ENCODE measurements around the gene MASP1.

Gene MASP1

DNA sequence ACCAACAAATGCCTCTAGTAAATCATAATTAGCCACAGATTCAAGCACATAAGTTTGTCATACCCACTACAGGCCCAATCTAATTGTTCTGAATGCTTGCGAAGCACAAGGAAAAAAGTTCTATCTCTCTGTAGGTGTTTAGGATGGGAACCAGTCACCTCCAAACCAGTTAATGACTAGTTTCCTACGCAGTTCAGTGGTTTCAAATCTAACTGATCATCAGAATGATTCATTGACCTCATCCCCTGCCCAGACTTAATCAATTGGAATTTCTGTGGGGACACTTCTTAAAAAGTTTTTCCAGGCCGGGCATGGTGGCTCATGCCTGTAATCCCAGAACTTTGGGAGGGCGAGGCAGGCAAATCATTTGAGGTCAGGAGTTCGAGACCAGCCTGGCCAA lies 24.3 kb upstream of the MASP1 start:
- no peaks in the 10 kb centered on the region for H3K36me3 ChIP-seq (ENCODE audit: control insufficient read depth, insufficient read depth, low read length)
- no peak overlapping the region for H3K4me3 ChIP-seq (ENCODE audit: low read depth, low read length)
- no peaks in the 10 kb centered on the region for H3K4me1 ChIP-seq (ENCODE audit: control insufficient read depth, insufficient read depth, low read length)
- H3K9me3 ChIP-seq (ENCODE audit: control insufficient read depth, insufficient read depth, low read length): no peaks in the 10 kb centered on the region
- no peak overlapping the region for H3K9ac ChIP-seq (ENCODE audit: low read depth, low read length)
- H3K27me3 ChIP-seq (ENCODE audit: control insufficient read depth, insufficient read depth, low read length): peaks cover 2% of the 10 kb centered on the region

DNA sequence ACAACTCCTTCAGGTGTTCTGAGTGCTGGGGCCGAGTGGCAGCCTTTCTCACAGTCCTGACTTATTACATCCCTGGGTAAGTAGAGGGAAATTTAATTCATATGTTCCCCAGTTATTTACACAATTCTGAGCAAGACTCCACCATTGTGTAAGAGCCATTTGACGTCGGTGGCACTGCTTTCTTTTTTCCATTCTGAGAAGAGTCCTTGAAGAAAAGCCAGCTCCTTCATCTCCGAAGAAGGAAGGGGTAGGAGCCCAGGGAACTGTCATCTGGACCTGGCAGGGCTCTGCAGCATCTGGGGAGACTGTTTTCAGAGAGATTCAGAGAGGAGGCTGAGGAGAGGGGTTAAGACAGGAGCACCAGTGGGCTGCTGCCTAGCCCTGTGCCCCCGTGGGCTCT lies 22.6 kb upstream of the MASP1 start:
- Histone ChIP-seq H3K9ac (ENCODE audit: low read depth, low read length) (no peak overlapping the region), H3K27me3 (ENCODE audit: control insufficient read depth, insufficient read depth, low read length) (peaks cover 2% of the 10 kb centered on the region), H3K36me3 (ENCODE audit: control insufficient read depth, insufficient read depth, low read length) (no peaks in the 10 kb centered on the region), H3K4me1 (ENCODE audit: control insufficient read depth, insufficient read depth, low read length) (no peaks in the 10 kb centered on the region), H3K4me3 (ENCODE audit: low read depth, low read length) (no peak overlapping the region), H3K9me3 (ENCODE audit: control insufficient read depth, insufficient read depth, low read length) (no peaks in the 10 kb centered on the region)

DNA sequence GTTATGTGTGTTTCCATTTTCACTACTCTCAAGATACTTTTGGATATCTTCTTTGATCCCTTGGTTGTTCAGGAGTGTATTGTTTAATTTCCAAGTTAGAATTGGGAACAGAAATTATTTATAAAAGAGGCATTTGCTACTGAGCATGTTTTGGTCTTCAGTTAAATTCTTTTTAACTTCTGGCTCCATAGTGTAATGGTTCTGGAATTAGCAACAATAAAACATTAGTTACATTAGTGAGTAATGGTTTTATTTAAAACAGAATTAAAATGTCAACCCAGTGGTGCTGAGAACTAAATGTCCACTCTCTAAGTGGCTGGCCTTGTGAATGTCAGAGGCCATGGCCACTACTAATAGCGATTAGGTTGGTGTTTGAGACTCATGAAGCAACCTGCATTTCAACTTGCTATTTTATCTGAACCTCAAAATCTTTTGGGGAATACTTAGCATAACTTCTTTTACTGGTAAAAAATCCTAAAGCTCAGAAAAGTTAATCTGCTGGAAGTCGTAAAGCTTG lies 19.5 kb upstream of the MASP1 start:
- no peaks in the 10 kb centered on the region for H3K4me1 ChIP-seq (ENCODE audit: control insufficient read depth, insufficient read depth, low read length)
- no peaks in the 10 kb centered on the region for H3K36me3 ChIP-seq (ENCODE audit: control insufficient read depth, insufficient read depth, low read length)
- peaks cover 2% of the 10 kb centered on the region for H3K27me3 ChIP-seq (ENCODE audit: control insufficient read depth, insufficient read depth, low read length)
- no peak overlapping the region for H3K4me3 ChIP-seq (ENCODE audit: low read depth, low read length)
- H3K9me3 ChIP-seq (ENCODE audit: control insufficient read depth, insufficient read depth, low read length): no peaks in the 10 kb centered on the region
- no peak overlapping the region for H3K9ac ChIP-seq (ENCODE audit: low read depth, low read length)

DNA sequence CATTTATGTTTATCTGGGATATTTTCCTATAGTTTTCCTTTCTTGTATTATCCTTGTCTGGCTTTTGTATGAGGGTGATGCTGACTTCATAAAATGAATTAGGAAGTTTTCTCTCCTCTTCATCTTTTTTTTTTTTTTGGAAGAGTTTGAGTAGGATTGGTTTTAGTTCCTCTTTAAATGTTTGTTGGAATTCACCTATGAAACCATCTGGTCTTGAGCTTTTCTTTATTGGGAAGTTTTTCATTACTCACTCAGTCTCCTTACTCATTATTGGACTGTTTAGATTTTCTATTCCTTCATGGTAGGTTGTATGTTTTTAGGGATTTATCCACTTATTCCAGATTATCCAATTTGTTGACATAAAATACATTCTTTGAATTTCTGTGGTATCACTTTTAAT lies 18.7 kb upstream of the MASP1 start:
- Histone ChIP-seq H3K4me3 (ENCODE audit: low read depth, low read length) (no peak overlapping the region), H3K27me3 (ENCODE audit: control insufficient read depth, insufficient read depth, low read length) (peaks cover 2% of the 10 kb centered on the region), H3K4me1 (ENCODE audit: control insufficient read depth, insufficient read depth, low read length) (no peaks in the 10 kb centered on the region), H3K9ac (ENCODE audit: low read depth, low read length) (no peak overlapping the region), H3K9me3 (ENCODE audit: control insufficient read depth, insufficient read depth, low read length) (no peaks in the 10 kb centered on the region), H3K36me3 (ENCODE audit: control insufficient read depth, insufficient read depth, low read length) (no peaks in the 10 kb centered on the region)

DNA sequence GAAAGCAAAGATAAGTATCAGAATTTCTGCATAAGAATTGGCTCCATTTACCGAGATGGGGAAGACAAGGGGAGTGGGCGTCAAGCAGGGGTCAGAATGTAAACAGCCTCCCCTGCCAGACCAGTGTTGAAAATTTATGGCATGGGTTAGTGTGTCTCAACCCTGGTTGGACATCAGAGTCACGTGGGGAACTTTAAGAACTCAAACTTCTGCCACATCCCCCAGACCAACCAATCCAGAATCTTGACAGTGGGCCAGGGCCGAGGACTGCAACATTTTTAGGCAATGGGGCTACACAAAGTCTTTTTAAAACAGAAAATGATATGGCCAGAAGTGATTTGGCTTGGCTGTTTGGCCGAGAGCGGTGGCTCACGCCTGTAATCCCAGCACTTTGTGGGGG lies 14.3 kb upstream of the MASP1 start:
- Histone ChIP-seq H3K4me3 (ENCODE audit: low read depth, low read length) (no peak overlapping the region), H3K27me3 (ENCODE audit: control insufficient read depth, insufficient read depth, low read length) (no peaks in the 10 kb centered on the region), H3K4me1 (ENCODE audit: control insufficient read depth, insufficient read depth, low read length) (no peaks in the 10 kb centered on the region), H3K9me3 (ENCODE audit: control insufficient read depth, insufficient read depth, low read length) (no peaks in the 10 kb centered on the region), H3K36me3 (ENCODE audit: control insufficient read depth, insufficient read depth, low read length) (no peaks in the 10 kb centered on the region), H3K9ac (ENCODE audit: low read depth, low read length) (no peak overlapping the region)

DNA sequence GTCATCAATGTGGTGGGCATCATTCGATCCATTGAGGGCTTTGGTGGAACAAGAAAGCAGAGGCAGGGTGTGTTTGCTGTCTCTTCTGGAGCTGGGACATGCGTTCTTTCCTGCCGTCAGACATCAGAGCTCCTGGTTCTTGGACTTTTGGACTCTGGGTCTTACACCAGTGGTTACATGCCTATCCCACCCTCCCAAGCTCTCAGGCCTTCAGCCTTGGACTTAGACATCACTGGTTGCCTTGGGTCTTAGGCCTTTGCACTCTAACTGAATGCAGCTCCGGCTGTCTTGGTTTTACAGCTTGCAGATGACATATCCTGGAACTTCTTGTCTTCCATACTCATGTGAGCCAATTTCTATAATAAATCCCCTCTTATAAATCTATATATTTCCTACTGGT lies 8.1 kb upstream of the MASP1 start:
- H3K4me3 ChIP-seq (ENCODE audit: low read depth, low read length): no peak overlapping the region
- no peaks in the 10 kb centered on the region for H3K36me3 ChIP-seq (ENCODE audit: control insufficient read depth, insufficient read depth, low read length)
- no peak overlapping the region for H3K9ac ChIP-seq (ENCODE audit: low read depth, low read length)
- H3K9me3 ChIP-seq (ENCODE audit: control insufficient read depth, insufficient read depth, low read length): no peaks in the 10 kb centered on the region
- no peaks in the 10 kb centered on the region for H3K27me3 ChIP-seq (ENCODE audit: control insufficient read depth, insufficient read depth, low read length)
- no peaks in the 10 kb centered on the region for H3K4me1 ChIP-seq (ENCODE audit: control insufficient read depth, insufficient read depth, low read length)

DNA sequence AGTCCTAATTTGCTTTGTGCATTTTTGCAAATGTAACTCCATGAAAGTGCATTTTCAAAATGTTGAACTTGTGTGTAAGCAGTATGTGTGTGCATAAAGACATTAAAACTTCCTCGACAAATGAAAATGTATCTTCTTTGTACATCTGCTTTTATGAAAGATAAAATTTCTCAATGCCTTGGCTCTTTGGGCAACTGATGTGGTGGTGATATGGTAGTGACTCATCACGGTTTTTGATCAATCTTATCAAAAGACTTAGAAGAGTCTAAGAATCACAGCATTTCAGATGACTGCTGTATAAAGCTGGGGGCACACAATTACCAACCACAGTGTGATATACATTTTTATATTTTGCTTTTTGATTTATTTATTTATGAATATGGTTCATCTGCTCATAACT lies 5.4 kb upstream of the MASP1 start:
- H3K9me3 ChIP-seq (ENCODE audit: control insufficient read depth, insufficient read depth, low read length): no peaks in the 10 kb centered on the region
- no peak overlapping the region for H3K9ac ChIP-seq (ENCODE audit: low read depth, low read length)
- H3K36me3 ChIP-seq (ENCODE audit: control insufficient read depth, insufficient read depth, low read length): no peaks in the 10 kb centered on the region
- H3K27me3 ChIP-seq (ENCODE audit: control insufficient read depth, insufficient read depth, low read length): no peaks in the 10 kb centered on the region
- H3K4me3 ChIP-seq (ENCODE audit: low read depth, low read length): no peak overlapping the region
- peaks cover 5% of the 10 kb centered on the region for H3K4me1 ChIP-seq (ENCODE audit: control insufficient read depth, insufficient read depth, low read length)

DNA sequence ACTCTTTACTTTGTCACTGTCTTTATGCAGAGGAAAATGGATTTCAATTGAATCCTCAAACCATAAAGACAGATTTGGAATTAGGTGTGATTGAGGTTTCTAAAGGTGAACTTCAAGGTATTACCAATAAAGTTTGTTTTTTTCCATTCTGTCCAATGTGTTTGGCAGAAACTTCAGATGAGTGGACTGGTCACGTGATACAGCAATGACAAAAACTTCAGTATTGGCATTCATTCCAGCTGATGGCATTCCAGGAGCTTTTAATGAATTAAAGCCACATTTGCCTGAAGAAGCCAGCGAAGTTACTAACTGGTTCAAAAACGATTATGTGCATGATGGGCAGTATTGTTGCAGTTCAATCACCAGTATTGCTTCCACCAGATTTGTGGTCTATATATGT lies 4.5 kb upstream of the MASP1 start:
- Histone ChIP-seq H3K4me1 (ENCODE audit: control insufficient read depth, insufficient read depth, low read length) (peaks cover 6% of the 10 kb centered on the region), H3K27me3 (ENCODE audit: control insufficient read depth, insufficient read depth, low read length) (peaks cover under 1% of the 10 kb centered on the region), H3K4me3 (ENCODE audit: low read depth, low read length) (no peak overlapping the region), H3K9me3 (ENCODE audit: control insufficient read depth, insufficient read depth, low read length) (no peaks in the 10 kb centered on the region), H3K9ac (ENCODE audit: low read depth, low read length) (no peak overlapping the region), H3K36me3 (ENCODE audit: control insufficient read depth, insufficient read depth, low read length) (no peaks in the 10 kb centered on the region)

DNA sequence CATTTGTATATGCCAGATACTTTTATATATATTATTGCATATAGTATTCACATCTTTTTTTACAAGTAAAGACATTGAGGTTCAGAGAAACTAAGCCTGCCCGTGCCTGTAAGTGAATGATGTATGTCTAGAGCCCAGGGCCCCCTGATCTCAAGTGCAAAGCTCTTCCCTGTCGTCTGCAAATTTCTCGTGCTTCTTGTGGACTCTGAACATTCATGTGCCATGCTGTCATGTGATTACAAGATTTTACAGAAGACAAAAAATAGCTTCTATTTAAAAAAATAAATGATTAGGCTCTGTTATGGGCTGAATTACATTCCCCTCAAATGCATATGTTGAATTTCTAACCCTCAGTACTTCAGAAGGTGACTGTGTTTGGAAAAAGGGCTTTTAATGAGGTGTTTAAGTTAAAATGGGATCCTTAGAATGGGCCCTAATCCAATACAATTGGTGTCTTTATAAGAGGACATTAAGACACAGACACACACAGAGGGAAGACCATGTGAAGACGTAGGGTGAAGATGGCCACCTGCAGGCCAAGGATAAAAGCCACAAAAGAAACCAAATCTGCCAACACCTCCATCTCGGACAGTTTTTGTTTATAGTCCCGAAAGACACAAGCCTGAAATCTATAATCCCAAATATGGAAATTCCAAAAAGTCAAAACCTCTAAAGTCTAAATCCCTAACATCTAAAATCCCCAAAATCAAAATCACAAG lies 3.9 kb upstream of the MASP1 start:
- Histone ChIP-seq H3K27me3 (ENCODE audit: control insufficient read depth, insufficient read depth, low read length) (peaks cover 3% of the 10 kb centered on the region), H3K9me3 (ENCODE audit: control insufficient read depth, insufficient read depth, low read length) (no peaks in the 10 kb centered on the region), H3K4me1 (ENCODE audit: control insufficient read depth, insufficient read depth, low read length) (peaks cover 6% of the 10 kb centered on the region), H3K9ac (ENCODE audit: low read depth, low read length) (no peak overlapping the region), H3K4me3 (ENCODE audit: low read depth, low read length) (no peak overlapping the region), H3K36me3 (ENCODE audit: control insufficient read depth, insufficient read depth, low read length) (no peaks in the 10 kb centered on the region)

DNA sequence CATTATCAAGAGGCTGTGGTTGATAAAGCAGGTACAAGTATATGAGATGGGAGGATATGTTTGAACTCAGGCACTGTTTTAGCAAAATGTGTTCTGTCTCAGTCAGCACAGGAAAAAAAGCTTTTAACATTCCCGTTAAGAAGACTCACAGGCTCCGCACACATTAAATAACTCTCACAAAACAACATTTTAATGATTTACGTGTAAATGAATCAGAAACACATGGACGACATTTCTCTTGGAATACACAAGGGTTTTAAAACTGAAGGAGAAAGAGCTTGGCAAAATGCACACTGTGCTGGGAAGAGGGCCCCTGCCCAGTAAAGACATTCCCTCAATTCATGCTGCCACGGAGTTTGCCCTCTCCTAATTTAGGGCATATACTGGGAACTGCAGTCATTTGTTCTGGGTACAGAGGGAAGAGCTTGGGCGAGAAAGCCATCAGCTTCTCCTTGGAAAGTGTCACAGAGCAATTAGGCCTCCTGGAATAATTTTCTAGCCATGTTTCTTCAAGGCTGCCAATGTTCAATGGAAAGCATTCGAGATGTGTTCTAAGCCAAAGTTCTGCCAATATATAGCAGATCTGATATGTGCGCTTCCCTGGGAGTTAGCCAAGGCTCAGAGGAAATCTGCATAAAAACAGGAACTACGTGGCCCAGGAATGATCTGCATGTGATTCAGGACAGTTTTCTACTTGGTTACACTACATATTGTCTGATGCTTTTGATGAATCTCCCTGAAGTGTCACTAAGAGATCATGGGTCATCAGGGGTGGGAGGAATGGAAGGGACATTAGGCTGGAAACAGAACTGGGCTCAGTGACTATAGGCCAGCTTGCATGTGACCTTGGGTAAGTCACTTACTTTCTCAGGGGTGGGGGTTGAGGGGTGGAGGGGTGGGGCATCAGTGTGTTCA lies 2.2 kb upstream of the MASP1 start:
- H3K4me1 ChIP-seq (ENCODE audit: control insufficient read depth, insufficient read depth, low read length): peaks cover 6% of the 10 kb centered on the region
- H3K9ac ChIP-seq (ENCODE audit: low read depth, low read length): no peak overlapping the region

DNA sequence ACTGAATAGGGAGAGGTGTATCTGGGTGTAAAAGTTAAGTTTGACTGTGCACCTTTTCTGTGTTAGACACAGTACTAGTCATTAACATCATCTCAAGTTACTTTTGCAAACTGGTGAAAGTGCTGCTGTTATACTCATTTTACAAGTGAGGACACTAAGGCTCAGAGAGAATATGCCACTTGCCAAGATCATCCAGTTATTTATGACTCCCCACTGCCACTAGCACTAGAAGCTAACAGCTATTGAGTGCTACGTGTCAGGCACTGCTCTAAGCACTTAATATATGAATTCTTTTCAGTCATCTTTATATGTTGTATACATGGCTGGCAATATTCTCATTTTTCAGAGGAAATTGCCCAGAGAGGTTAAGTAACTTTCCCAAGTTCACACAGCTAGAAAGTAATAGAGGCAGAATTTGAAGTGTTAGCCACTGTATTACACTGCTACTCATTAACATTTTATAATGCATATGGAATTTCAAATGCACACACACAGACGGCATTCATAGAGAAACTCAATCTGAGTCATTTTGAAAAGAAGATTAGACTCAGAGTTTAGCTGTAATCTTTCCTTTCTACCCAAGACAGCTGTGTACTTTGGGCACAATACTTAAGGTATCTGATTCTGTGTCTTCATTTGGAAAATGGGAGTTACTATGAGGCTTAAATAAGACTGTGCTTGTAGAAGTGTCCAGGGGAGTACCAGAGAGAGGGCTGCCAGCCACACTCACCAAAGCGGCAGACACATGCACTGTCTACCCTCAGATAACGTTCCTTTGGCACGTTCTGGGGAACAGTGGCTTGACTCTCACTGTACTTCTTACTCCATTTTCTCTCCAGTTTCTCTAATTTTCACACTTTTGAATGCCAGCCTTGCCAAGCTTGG lies 1.3 kb upstream of the MASP1 start:
- no peaks in the 10 kb centered on the region for H3K9me3 ChIP-seq (ENCODE audit: control insufficient read depth, insufficient read depth, low read length)
- peaks cover 9% of the 10 kb centered on the region for H3K27me3 ChIP-seq (ENCODE audit: control insufficient read depth, insufficient read depth, low read length)
- H3K9ac ChIP-seq (ENCODE audit: low read depth, low read length): no peak overlapping the region
- H3K36me3 ChIP-seq (ENCODE audit: control insufficient read depth, insufficient read depth, low read length): no peaks in the 10 kb centered on the region
- H3K4me1 ChIP-seq (ENCODE audit: control insufficient read depth, insufficient read depth, low read length): peaks cover 6% of the 10 kb centered on the region
- no peak overlapping the region for H3K4me3 ChIP-seq (ENCODE audit: low read depth, low read length)

More for the DNA sequence above, 2.2 kb upstream of the MASP1 start:
- H3K27me3 ChIP-seq (ENCODE audit: control insufficient read depth, insufficient read depth, low read length): peaks cover 9% of the 10 kb centered on the region
- H3K36me3 ChIP-seq (ENCODE audit: control insufficient read depth, insufficient read depth, low read length): no peaks in the 10 kb centered on the region
- H3K4me3 ChIP-seq (ENCODE audit: low read depth, low read length): no peak overlapping the region
- no peaks in the 10 kb centered on the region for H3K9me3 ChIP-seq (ENCODE audit: control insufficient read depth, insufficient read depth, low read length)
